ENCODE results near the gene GBP5. TPM values are rescaled to one million over a fixed set of nuclear protein-coding genes. Genes with fewer than 3 reads are reported as not detected.
A peak's percentile ranks its signal among the peaks of the same experiment; 100 is the strongest.
"Not testable (repeated sequence)": the region's sequence is repeated elsewhere in the genome, so short reads cannot be mapped to it uniquely, and the experiment has no call there.

Gene GBP5
- polyA plus RNA-seq (2013, experiment 1 of 2) = not detected
- polyA plus RNA-seq (2013, experiment 2 of 2) = 0.01 TPM

GRCh38 chr1:89272269-89273041 lies at the start of gene GBP5:
Gene GBP5, minus strand, starts transcription at chr1:89272860. Its CDS starts 3,305 bp downstream, at chr1:89269555.
- H3K56ac ChIP-seq (ENCODE audit: low read length); H3K27me3 ChIP-seq (ENCODE audit: insufficient read depth, low read length, poor library complexity); H2BK120ac ChIP-seq (ENCODE audit: low read depth, low read length); H3K79me1 ChIP-seq (ENCODE audit: low read length); H3K4me1 ChIP-seq (ENCODE audit: control insufficient read depth, low read depth, low read length); H2AK5ac ChIP-seq (ENCODE audit: low read length); H3K27ac ChIP-seq (ENCODE audit: low read depth, low read length); H3K4me3 ChIP-seq (ENCODE audit: low read length); H3K4ac ChIP-seq (ENCODE audit: low read depth, low read length); H2BK5ac ChIP-seq (ENCODE audit: low read length); H3K36me3 ChIP-seq (ENCODE audit: control insufficient read depth, insufficient read depth, low read length); DNase-seq; H3K79me2 ChIP-seq (ENCODE audit: control insufficient read depth, insufficient read depth, low read length); H3K9ac ChIP-seq (ENCODE audit: low read length); H3K23ac ChIP-seq (ENCODE audit: low read length); H2BK15ac ChIP-seq (replicated peaks; ENCODE audit: low read depth); H4K5ac ChIP-seq (ENCODE audit: low read length); H3K18ac ChIP-seq (ENCODE audit: low read length); H3K4me2 ChIP-seq (ENCODE audit: low read length); H4K8ac ChIP-seq (ENCODE audit: low read depth, low read length): not testable (repeated sequence)
- whole genome bisulfite sequencing (ENCODE audit: extremely low coverage, insufficient coverage, low lambda C conversion rate) = no CpG with 5 or more reads among the region's 16 CpGs

GRCh38 chr1:89322402-89322801 lies 49.7 kb upstream of the GBP5 start:
- no peak overlapping the region for H3K4me3 ChIP-seq (ENCODE audit: low read length)
- no peak overlapping the region for H2BK120ac ChIP-seq (ENCODE audit: low read depth, low read length)
- no peak overlapping the region for H3K18ac ChIP-seq (ENCODE audit: low read length)
- no peak overlapping the region for H3K23ac ChIP-seq (ENCODE audit: low read length)
- DNase-seq = no peak
- H3K36me3 ChIP-seq (ENCODE audit: control insufficient read depth, insufficient read depth, low read length) = no peaks in the 10 kb centered on the region
- no peak overlapping the region for H3K27ac ChIP-seq (ENCODE audit: low read depth, low read length)
- H2BK15ac ChIP-seq (replicated peaks; ENCODE audit: low read depth) = no peak overlapping the region
- no peaks in the 10 kb centered on the region for H3K4me1 ChIP-seq (ENCODE audit: control insufficient read depth, low read depth, low read length)
- no peak overlapping the region for H3K4me2 ChIP-seq (ENCODE audit: low read length)
- H3K27me3 ChIP-seq (ENCODE audit: insufficient read depth, low read length, poor library complexity) = no peaks in the 10 kb centered on the region
- H4K5ac ChIP-seq (ENCODE audit: low read length) = no peak overlapping the region
- H3K9ac ChIP-seq (ENCODE audit: low read length) = no peak overlapping the region
- H4K8ac ChIP-seq (ENCODE audit: low read depth, low read length) = no peak overlapping the region
- WGBS (ENCODE audit: extremely low coverage, insufficient coverage, low lambda C conversion rate) = no CpG with 5 or more reads among the region's 1 CpG
- H3K79me1 ChIP-seq (ENCODE audit: low read length) = no peaks in the 10 kb centered on the region
- H2BK5ac ChIP-seq (ENCODE audit: low read length) = no peak overlapping the region
- H3K56ac ChIP-seq (ENCODE audit: low read length) = no peak overlapping the region
- no peak overlapping the region for H3K4ac ChIP-seq (ENCODE audit: low read depth, low read length)
- H3K79me2 ChIP-seq (ENCODE audit: control insufficient read depth, insufficient read depth, low read length) = no peaks in the 10 kb centered on the region
- H2AK5ac ChIP-seq (ENCODE audit: low read length) = no peak overlapping the region

GRCh38 chr1:89312572-89312971 lies 39.9 kb upstream of the GBP5 start:
- DNase-seq = no peak
- H3K23ac ChIP-seq (ENCODE audit: low read length) = no peak overlapping the region
- no peak overlapping the region for H3K4ac ChIP-seq (ENCODE audit: low read depth, low read length)
- H2AK5ac ChIP-seq (ENCODE audit: low read length) = no peak overlapping the region
- no peak overlapping the region for H3K18ac ChIP-seq (ENCODE audit: low read length)
- H4K5ac ChIP-seq (ENCODE audit: low read length) = no peak overlapping the region
- H3K79me2 ChIP-seq (ENCODE audit: control insufficient read depth, insufficient read depth, low read length) = no peaks in the 10 kb centered on the region
- no peak overlapping the region for H4K8ac ChIP-seq (ENCODE audit: low read depth, low read length)
- no peak overlapping the region for H3K56ac ChIP-seq (ENCODE audit: low read length)
- H3K9ac ChIP-seq (ENCODE audit: low read length) = no peak overlapping the region
- no peaks in the 10 kb centered on the region for H3K4me1 ChIP-seq (ENCODE audit: control insufficient read depth, low read depth, low read length)
- no peaks in the 10 kb centered on the region for H3K36me3 ChIP-seq (ENCODE audit: control insufficient read depth, insufficient read depth, low read length)
- no peak overlapping the region for H3K4me2 ChIP-seq (ENCODE audit: low read length)
- no peaks in the 10 kb centered on the region for H3K79me1 ChIP-seq (ENCODE audit: low read length)
- H3K27ac ChIP-seq (ENCODE audit: low read depth, low read length) = no peak overlapping the region
- no peak overlapping the region for H2BK5ac ChIP-seq (ENCODE audit: low read length)
- H2BK120ac ChIP-seq (ENCODE audit: low read depth, low read length) = no peak overlapping the region
- no peak overlapping the region for H2BK15ac ChIP-seq (replicated peaks; ENCODE audit: low read depth)
- H3K4me3 ChIP-seq (ENCODE audit: low read length) = no peak overlapping the region
- H3K27me3 ChIP-seq (ENCODE audit: insufficient read depth, low read length, poor library complexity) = no peaks in the 10 kb centered on the region

DNA sequence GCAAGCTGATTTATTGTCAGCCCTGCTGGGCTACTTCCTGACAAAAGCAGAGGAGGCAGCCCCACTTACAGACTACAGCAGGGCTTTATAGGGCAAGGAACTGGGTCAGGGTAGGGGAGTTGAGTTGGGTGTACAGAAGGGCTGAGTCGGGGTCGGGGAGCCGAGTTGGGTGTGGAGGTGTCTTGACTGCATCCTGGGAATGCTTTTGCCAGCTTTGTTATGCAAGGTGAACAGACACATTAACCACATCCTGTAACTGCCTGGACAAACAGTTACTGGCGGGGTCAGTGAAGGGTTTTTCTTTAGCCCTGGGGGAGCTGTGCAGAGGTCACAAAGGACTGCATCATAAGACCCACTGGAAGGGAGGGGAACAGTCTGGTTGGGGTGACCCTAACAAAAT lies 39.1 kb upstream of the GBP5 start:
- Histone ChIP-seq H3K23ac (ENCODE audit: low read length) (no peak overlapping the region), H3K79me1 (ENCODE audit: low read length) (no peaks in the 10 kb centered on the region), H4K8ac (ENCODE audit: low read depth, low read length) (no peak overlapping the region), H2AK5ac (ENCODE audit: low read length) (no peak overlapping the region), H3K4me2 (ENCODE audit: low read length) (no peak overlapping the region), H3K4me1 (ENCODE audit: control insufficient read depth, low read depth, low read length) (no peaks in the 10 kb centered on the region), H3K27me3 (ENCODE audit: insufficient read depth, low read length, poor library complexity) (no peaks in the 10 kb centered on the region), H3K56ac (ENCODE audit: low read length) (peak overlapping the region; percentile 7), H3K79me2 (ENCODE audit: control insufficient read depth, insufficient read depth, low read length) (no peaks in the 10 kb centered on the region), H3K27ac (ENCODE audit: low read depth, low read length) (no peak overlapping the region), H3K36me3 (ENCODE audit: control insufficient read depth, insufficient read depth, low read length) (no peaks in the 10 kb centered on the region), H2BK5ac (ENCODE audit: low read length) (no peak overlapping the region), H3K9ac (ENCODE audit: low read length) (no peak overlapping the region), H3K18ac (ENCODE audit: low read length) (no peak overlapping the region), H2BK120ac (ENCODE audit: low read depth, low read length) (no peak overlapping the region), H3K4ac (ENCODE audit: low read depth, low read length) (no peak overlapping the region), H3K4me3 (ENCODE audit: low read length) (no peak overlapping the region), H2BK15ac (replicated peaks; ENCODE audit: low read depth) (no peak overlapping the region), H4K5ac (ENCODE audit: low read length) (no peak overlapping the region)
- WGBS (ENCODE audit: extremely low coverage, insufficient coverage, low lambda C conversion rate) = no CpG with 5 or more reads among the region's 4 CpGs
- DNase-seq = no peak

DNA sequence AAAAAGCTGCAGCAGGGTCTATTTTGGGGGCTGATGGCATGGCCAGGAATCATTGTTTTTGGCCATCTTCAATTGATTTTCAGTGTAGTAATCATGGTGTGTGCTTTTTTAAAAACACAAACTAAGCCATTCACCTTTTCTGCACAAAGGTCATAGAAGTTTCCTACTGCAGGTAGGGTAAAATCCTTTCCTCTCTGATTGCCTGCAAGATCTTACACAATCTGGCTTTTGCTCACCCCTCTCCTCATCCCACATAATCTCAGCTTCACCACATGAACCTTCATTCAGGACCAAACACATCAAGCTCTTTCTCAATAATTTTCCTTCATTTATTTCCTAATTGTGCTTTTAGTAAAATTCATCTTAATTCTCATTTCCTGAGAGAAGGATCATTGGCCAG lies 38.3 kb upstream of the GBP5 start:
- Histone ChIP-seq H3K4ac (ENCODE audit: low read depth, low read length) (no peak overlapping the region), H4K5ac (ENCODE audit: low read length) (no peak overlapping the region), H2BK120ac (ENCODE audit: low read depth, low read length) (no peak overlapping the region), H4K8ac (ENCODE audit: low read depth, low read length) (no peak overlapping the region), H2BK5ac (ENCODE audit: low read length) (no peak overlapping the region), H3K79me2 (ENCODE audit: control insufficient read depth, insufficient read depth, low read length) (no peaks in the 10 kb centered on the region), H3K79me1 (ENCODE audit: low read length) (no peaks in the 10 kb centered on the region), H2BK15ac (replicated peaks; ENCODE audit: low read depth) (no peak overlapping the region), H3K4me1 (ENCODE audit: control insufficient read depth, low read depth, low read length) (no peaks in the 10 kb centered on the region), H3K56ac (ENCODE audit: low read length) (no peak overlapping the region), H3K23ac (ENCODE audit: low read length) (no peak overlapping the region), H2AK5ac (ENCODE audit: low read length) (no peak overlapping the region), H3K9ac (ENCODE audit: low read length) (no peak overlapping the region), H3K18ac (ENCODE audit: low read length) (no peak overlapping the region), H3K4me2 (ENCODE audit: low read length) (no peak overlapping the region), H3K4me3 (ENCODE audit: low read length) (no peak overlapping the region), H3K27ac (ENCODE audit: low read depth, low read length) (no peak overlapping the region), H3K36me3 (ENCODE audit: control insufficient read depth, insufficient read depth, low read length) (no peaks in the 10 kb centered on the region), H3K27me3 (ENCODE audit: insufficient read depth, low read length, poor library complexity) (no peaks in the 10 kb centered on the region)
- DNase-seq = no peak

GRCh38 chr1:89310505-89310904 lies 37.8 kb upstream of the GBP5 start:
- Histone ChIP-seq H4K8ac (ENCODE audit: low read depth, low read length) (no peak overlapping the region), H4K5ac (ENCODE audit: low read length) (no peak overlapping the region), H3K9ac (ENCODE audit: low read length) (no peak overlapping the region), H3K79me2 (ENCODE audit: control insufficient read depth, insufficient read depth, low read length) (no peaks in the 10 kb centered on the region), H3K23ac (ENCODE audit: low read length) (no peak overlapping the region), H2AK5ac (ENCODE audit: low read length) (no peak overlapping the region), H2BK120ac (ENCODE audit: low read depth, low read length) (no peak overlapping the region), H3K27ac (ENCODE audit: low read depth, low read length) (no peak overlapping the region), H3K79me1 (ENCODE audit: low read length) (no peaks in the 10 kb centered on the region), H3K56ac (ENCODE audit: low read length) (no peak overlapping the region), H3K4ac (ENCODE audit: low read depth, low read length) (no peak overlapping the region), H3K4me3 (ENCODE audit: low read length) (no peak overlapping the region), H3K27me3 (ENCODE audit: insufficient read depth, low read length, poor library complexity) (no peaks in the 10 kb centered on the region), H2BK15ac (replicated peaks; ENCODE audit: low read depth) (no peak overlapping the region), H3K4me1 (ENCODE audit: control insufficient read depth, low read depth, low read length) (no peaks in the 10 kb centered on the region), H3K4me2 (ENCODE audit: low read length) (no peak overlapping the region), H3K18ac (ENCODE audit: low read length) (no peak overlapping the region), H2BK5ac (ENCODE audit: low read length) (no peak overlapping the region), H3K36me3 (ENCODE audit: control insufficient read depth, insufficient read depth, low read length) (no peaks in the 10 kb centered on the region)
- no peak for DNase-seq
- no CpG with 5 or more reads among the region's 1 CpG for WGBS (ENCODE audit: extremely low coverage, insufficient coverage, low lambda C conversion rate)

Data from mesendoderm (in vitro differentiated cells).